ENCODE data around the gene CEP97. TPM values are rescaled to one million over a fixed set of nuclear protein-coding genes. Genes with fewer than 3 reads are reported as not detected.

The CEP97 gene
- total RNA-seq, 1 experiment from 2014 or later: 20.6 TPM

GRCh38 chr3:101819649-101820206 is 95.3 kb downstream of the CEP97 start:
- CTCF ChIA-PET: no interaction called here
- no peaks in the 10 kb centered on the region for H3K27me3 ChIP-seq (ENCODE audit: insufficient read depth, low read depth)

More at GRCh38 chr3:101819649-101820206, 95.3 kb downstream of the CEP97 start:
- H4K20me1 ChIP-seq (ENCODE audit: insufficient read depth): no peaks in the 10 kb centered on the region
- DNase-seq: no peak
- no peaks in the 10 kb centered on the region for H3K36me3 ChIP-seq (ENCODE audit: low read depth)
- H3K4me2 ChIP-seq: no peak overlapping the region
- H3K27ac ChIP-seq: no peak overlapping the region
- POLR2A ChIA-PET (ENCODE audit: unreplicated experiment): no interaction called here
- BruUV-seq (replicated peaks): no TSS peak
- no peaks in the 10 kb centered on the region for H3K9me2 ChIP-seq (ENCODE audit: insufficient read depth)
- H3K4me1 ChIP-seq (replicated peaks; ENCODE audit: insufficient read depth): peaks cover 10% of the 10 kb centered on the region; the same call in 1 of the 2 replicates
- TF ChIP-seq CTCF (conservative IDR thresholded peaks at IDR 0.05) (no peak), EZH2 (IDR thresholded peaks at IDR 0.05; ENCODE audit: low read depth) (no peak)
- H3K4me3 ChIP-seq: no peak overlapping the region
- no peaks in the 10 kb centered on the region; the same call in 1 of the 2 replicates for H3K9me3 ChIP-seq (ENCODE audit: insufficient read depth, low read depth)
- intact Hi-C loops (cut with micrococcal nuclease; ENCODE audit: unreplicated experiment): no loop called here
- no peaks in the 10 kb centered on the region for H3K79me2 ChIP-seq (ENCODE audit: low read depth)
- peaks cover 16% of the 10 kb centered on the region; the same call in 1 of the 2 replicates for H3F3A ChIP-seq (ENCODE audit: insufficient read depth, low read depth)
- no peak overlapping the region for H2AFZ ChIP-seq

Other genes starting within 250 kb of the CEP97 start
- 11.1 and 17.4 TPM in 2 replicates for gene SENP7, start 211.4 kb upstream of the CEP97 start, total RNA-seq (2021)
- gene TRMT10C, start 162.7 kb upstream of the CEP97 start, total RNA-seq (2021): 26.0 and 34.2 TPM in 2 replicates
- gene PCNP, start 150.4 kb upstream of the CEP97 start, total RNA-seq (2021): 164 and 223 TPM in 2 replicates
- gene ZBTB11, start 47.5 kb upstream of the CEP97 start, total RNA-seq (2021): 18.0 and 22.1 TPM in 2 replicates
- gene RPL24, start 37.9 kb upstream of the CEP97 start, total RNA-seq (2021): 1,834 and 1,944 TPM in 2 replicates
- gene NXPE3, start 54.6 kb downstream of the CEP97 start, total RNA-seq (2021): 12.0 and 12.8 TPM in 2 replicates
- gene NFKBIZ, start 124.9 kb downstream of the CEP97 start, total RNA-seq (2021): 44.9 and 57.7 TPM in 2 replicates